Activated T-helper 1 cell treated with anti-CD3 and anti-CD28 coated beads, Interleukin-12 subunit alpha, Interleukin-12 subunit beta, Interleukin-2, Interleukin-4 antibody, amounts not matched to agents 30 ng/mL and 10 ng/mL and 1 ng/mL, durations not matched to agents 14 hours and 24 hours and 36 hours (primary cell): ENCODE results near the gene CUX1. TPM values are rescaled to one million over a fixed set of nuclear protein-coding genes. Genes with fewer than 3 reads are reported as not detected.

Experiments used
- DNase-seq: peaks from one replicate; pipeline ENCODE4 v3.0.0; 2021; ENCODE audit warnings: low spot score
- H3K27ac Mint-ChIP-seq: one replicate; pipeline ENCODE4 v1.8.0; 2021; ENCODE audit warnings: mild to moderate bottlenecking, mixed read lengths
- H3K27me3 Mint-ChIP-seq: one replicate; pipeline ENCODE4 v1.8.0; 2022; ENCODE audit warnings: mild to moderate bottlenecking, moderate library complexity, mixed read lengths; ENCODE audit not compliant: insufficient read depth
- H3K36me3 Mint-ChIP-seq: one replicate; pipeline ENCODE4 v1.8.0; 2021; ENCODE audit warnings: low read depth, mixed read lengths
- H3K4me1 Mint-ChIP-seq: one replicate; pipeline ENCODE4 v1.8.0; 2021; ENCODE audit warnings: low read depth, mixed read lengths
- H3K4me3 Mint-ChIP-seq: one replicate; pipeline ENCODE4 v1.8.0; 2021; ENCODE audit warnings: mild to moderate bottlenecking, moderate library complexity, mixed read lengths
- H3K9me3 Mint-ChIP-seq: one replicate; pipeline ENCODE4 v1.8.0; 2021; ENCODE audit warnings: mixed read lengths
- intact Hi-C: fragments of 100-400 bp; cut with micrococcal nuclease; formaldehyde crosslinking; loops from one replicate; pipeline ENCODE4 v1.15.1; 2024
- total RNA-seq: library from RNA; stranded (reverse); gene quantifications from 2 replicates; pipeline ENCODE4 v1.2.3, GENCODE V29; 2022

Gene CUX1
- total RNA-seq, 1 donor from 2014 or later: 26.9 TPM

DNA sequence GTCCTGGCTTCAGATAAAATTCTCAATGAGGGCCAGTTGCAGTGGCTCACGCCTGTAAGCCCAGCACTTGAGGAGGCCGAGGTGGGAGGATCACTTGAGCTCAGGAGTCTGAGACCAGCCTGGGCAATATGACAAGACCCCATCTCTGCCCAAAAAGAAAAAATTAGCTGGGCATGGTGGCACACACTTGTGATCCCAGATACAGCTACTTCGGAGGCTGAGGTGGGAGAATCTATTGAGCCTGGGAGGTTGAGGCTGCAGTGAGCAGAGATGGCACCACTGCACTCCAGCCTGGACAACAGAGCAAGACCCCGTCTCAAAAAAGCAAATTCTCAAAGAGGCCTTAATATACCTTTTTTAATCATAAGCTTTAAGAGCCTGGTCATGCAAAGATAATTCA lies 142.9 kb downstream of the CUX1 start:
- Mint-ChIP-seq H3K27ac (no peak overlapping the region), H3K4me3 (no peak overlapping the region), H3K36me3 (no peaks in the 10 kb centered on the region), H3K9me3 (no peaks in the 10 kb centered on the region), H3K4me1 (no peaks in the 10 kb centered on the region), H3K27me3 (no peaks in the 10 kb centered on the region)
- no peak for DNase-seq
- intact Hi-C loops: no loop called here

GRCh38 chr7:101960985-101961708 lies 143.7 kb downstream of the CUX1 start:
- intact Hi-C loops: no loop called here
- H3K4me1 Mint-ChIP-seq: no peaks in the 10 kb centered on the region

GRCh38 chr7:101961811-101962210 lies 144.4 kb downstream of the CUX1 start:
- DNase-seq: no peak
- no peaks in the 10 kb centered on the region for H3K27me3 Mint-ChIP-seq
- no peaks in the 10 kb centered on the region for H3K9me3 Mint-ChIP-seq
- intact Hi-C loops: no loop called here
- no peaks in the 10 kb centered on the region for H3K36me3 Mint-ChIP-seq
- H3K27ac Mint-ChIP-seq: no peak overlapping the region
- no peak overlapping the region for H3K4me3 Mint-ChIP-seq
- no peaks in the 10 kb centered on the region for H3K4me1 Mint-ChIP-seq

More at GRCh38 chr7:101960985-101961708, 143.7 kb downstream of the CUX1 start:
- DNase-seq: no peak
- Mint-ChIP-seq H3K27ac (no peak overlapping the region), H3K27me3 (no peaks in the 10 kb centered on the region), H3K9me3 (no peaks in the 10 kb centered on the region), H3K36me3 (no peaks in the 10 kb centered on the region), H3K4me3 (no peak overlapping the region)

- no peak for DNase-seq
- Mint-ChIP-seq H3K4me1 (no peaks in the 10 kb centered on the region), H3K27ac (no peak overlapping the region), H3K9me3 (no peaks in the 10 kb centered on the region), H3K36me3 (no peaks in the 10 kb centered on the region), H3K4me3 (no peak overlapping the region), H3K27me3 (no peaks in the 10 kb centered on the region)
- intact Hi-C loops: no loop called here
Measured at GRCh38 chr7:101963693-101964092, 146.3 kb downstream of the CUX1 start.

GRCh38 chr7:101964680-101965452 lies 147.4 kb downstream of the CUX1 start:
- intact Hi-C loops: no loop called here
- Mint-ChIP-seq H3K27ac (no peak overlapping the region), H3K4me3 (no peak overlapping the region), H3K9me3 (no peaks in the 10 kb centered on the region), H3K36me3 (no peaks in the 10 kb centered on the region), H3K27me3 (no peaks in the 10 kb centered on the region), H3K4me1 (no peaks in the 10 kb centered on the region)
- no peak for DNase-seq

GRCh38 chr7:101968720-101969466 lies 151.5 kb downstream of the CUX1 start:
- Mint-ChIP-seq H3K27ac (no peak overlapping the region), H3K27me3 (no peaks in the 10 kb centered on the region), H3K36me3 (no peaks in the 10 kb centered on the region), H3K4me3 (no peak overlapping the region), H3K9me3 (no peaks in the 10 kb centered on the region), H3K4me1 (no peaks in the 10 kb centered on the region)
- intact Hi-C loops: no loop called here
- no peak for DNase-seq

DNA sequence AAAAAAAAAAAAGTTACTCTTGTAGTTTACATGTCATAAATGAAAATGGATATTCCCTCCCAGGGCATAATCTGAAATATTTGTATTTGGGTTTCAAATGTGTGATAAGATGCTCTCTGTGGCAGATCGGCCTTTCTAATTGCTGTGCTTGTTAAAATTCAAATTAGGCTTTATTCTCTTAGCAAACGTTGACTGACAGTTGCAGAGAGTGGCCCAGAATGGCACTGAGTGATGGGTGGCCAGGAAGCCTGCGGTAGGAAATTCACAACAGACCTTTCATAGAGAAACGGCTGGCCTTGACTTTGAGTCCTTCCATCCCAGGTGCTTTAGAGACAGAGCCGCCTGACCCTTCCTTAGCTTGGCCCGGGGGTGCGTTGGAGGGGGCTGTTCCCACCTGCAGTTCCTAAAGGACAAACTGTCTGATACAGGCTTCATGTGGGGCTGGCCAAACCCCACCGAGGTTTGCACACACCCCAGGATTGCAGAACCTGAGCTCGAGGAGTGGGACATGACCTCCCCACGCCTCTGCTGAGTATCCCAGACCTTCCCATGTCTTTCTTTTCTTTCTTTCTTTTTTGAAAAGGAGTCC lies 152.7 kb downstream of the CUX1 start:
- Mint-ChIP-seq H3K36me3 (no peaks in the 10 kb centered on the region), H3K27ac (no peak overlapping the region), H3K4me1 (no peaks in the 10 kb centered on the region), H3K27me3 (no peaks in the 10 kb centered on the region), H3K4me3 (no peak overlapping the region), H3K9me3 (no peaks in the 10 kb centered on the region)
- intact Hi-C loops: no loop called here
- no peak for DNase-seq

- H3K9me3 Mint-ChIP-seq: no peaks in the 10 kb centered on the region
Measured at GRCh38 chr7:101970801-101971200, 153.4 kb downstream of the CUX1 start.

GRCh38 chr7:101971457-101971856 lies 154.0 kb downstream of the CUX1 start:
- Mint-ChIP-seq H3K27me3 (no peaks in the 10 kb centered on the region), H3K36me3 (no peaks in the 10 kb centered on the region), H3K4me1 (no peaks in the 10 kb centered on the region), H3K4me3 (no peak overlapping the region), H3K9me3 (no peaks in the 10 kb centered on the region), H3K27ac (no peak overlapping the region)
- intact Hi-C loops: no loop called here
- no peak for DNase-seq

More at GRCh38 chr7:101970801-101971200, 153.4 kb downstream of the CUX1 start:
- Mint-ChIP-seq H3K27me3 (no peaks in the 10 kb centered on the region), H3K36me3 (no peaks in the 10 kb centered on the region), H3K4me1 (no peaks in the 10 kb centered on the region), H3K27ac (no peak overlapping the region), H3K4me3 (no peak overlapping the region)
- intact Hi-C loops: no loop called here
- DNase-seq: no peak

DNA sequence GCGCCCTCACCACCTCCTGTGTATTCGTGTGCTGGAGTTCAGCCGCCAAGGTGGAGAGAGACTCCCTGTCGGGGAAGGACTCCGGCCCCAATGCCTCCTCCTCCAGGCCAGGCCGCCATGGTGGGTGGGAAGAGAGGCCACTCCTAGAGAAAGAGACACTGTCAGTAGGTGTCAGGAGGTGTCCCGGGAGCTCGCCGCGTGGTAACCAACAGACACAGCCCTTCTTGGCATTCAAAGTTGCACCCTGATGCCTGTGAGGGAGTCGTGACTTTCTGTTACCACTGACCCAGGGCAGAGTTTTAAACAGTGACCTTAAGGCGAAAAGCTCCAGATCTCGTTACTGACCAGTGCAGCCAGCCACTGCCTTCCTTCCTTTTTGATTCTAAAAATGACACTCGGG lies 155.2 kb downstream of the CUX1 start:
- intact Hi-C loops: no loop called here

GRCh38 chr7:101973130-101973529 lies 155.7 kb downstream of the CUX1 start:
- Mint-ChIP-seq H3K27ac (no peak overlapping the region), H3K27me3 (no peaks in the 10 kb centered on the region), H3K4me3 (no peak overlapping the region), H3K36me3 (no peaks in the 10 kb centered on the region), H3K4me1 (no peaks in the 10 kb centered on the region), H3K9me3 (no peaks in the 10 kb centered on the region)
- no peak for DNase-seq
- intact Hi-C loops: no loop called here

More for the DNA sequence above, 155.2 kb downstream of the CUX1 start:
- Mint-ChIP-seq H3K4me3 (no peak overlapping the region), H3K9me3 (no peaks in the 10 kb centered on the region), H3K36me3 (no peaks in the 10 kb centered on the region), H3K27me3 (no peaks in the 10 kb centered on the region), H3K4me1 (no peaks in the 10 kb centered on the region), H3K27ac (no peak overlapping the region)
- DNase-seq: no peak

DNA sequence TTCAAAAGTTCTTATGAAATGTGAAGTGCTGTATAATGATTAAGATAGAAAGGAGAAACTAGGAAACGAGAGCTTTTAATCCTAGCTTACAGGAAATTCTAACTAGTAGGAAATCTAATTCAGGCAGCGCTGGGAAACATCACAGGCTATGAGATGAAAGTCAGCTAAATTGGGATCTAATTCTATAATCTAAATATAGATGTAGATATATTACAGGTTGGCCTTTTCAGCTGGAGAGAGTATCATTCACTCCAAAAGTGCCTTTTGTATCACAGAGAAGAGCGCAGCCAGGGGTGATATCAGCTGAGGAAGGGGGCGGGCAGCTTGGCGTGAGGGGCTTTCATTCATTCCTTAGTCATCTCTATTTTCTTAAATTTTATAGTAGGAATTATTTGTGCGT lies 157.0 kb downstream of the CUX1 start:
- Mint-ChIP-seq H3K9me3 (no peaks in the 10 kb centered on the region), H3K4me3 (no peak overlapping the region), H3K36me3 (no peaks in the 10 kb centered on the region), H3K27me3 (no peaks in the 10 kb centered on the region), H3K27ac (no peak overlapping the region), H3K4me1 (no peaks in the 10 kb centered on the region)
- intact Hi-C loops: no loop called here
- DNase-seq: no peak

DNA sequence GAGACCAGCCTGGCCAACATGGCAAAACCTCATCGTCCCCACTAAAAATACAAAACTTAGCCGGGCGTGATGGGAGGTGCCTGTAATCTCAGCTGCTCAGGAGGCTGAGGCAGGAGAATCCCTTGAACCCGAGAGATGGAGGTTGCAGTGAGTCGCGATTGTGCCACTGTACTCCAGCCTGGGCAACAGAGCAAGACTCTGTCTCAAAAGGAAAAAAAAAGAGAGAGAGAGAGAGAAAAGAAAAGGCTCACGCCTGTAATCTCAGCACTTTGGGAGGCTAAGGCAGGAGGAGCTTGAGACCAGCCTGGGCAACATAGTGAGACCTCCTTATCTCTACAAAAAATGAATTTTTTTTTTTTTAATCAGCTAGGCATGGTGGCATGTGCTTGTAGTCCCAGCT lies 157.6 kb downstream of the CUX1 start:
- Mint-ChIP-seq H3K27ac (no peak overlapping the region), H3K27me3 (no peaks in the 10 kb centered on the region), H3K36me3 (no peaks in the 10 kb centered on the region), H3K4me1 (no peaks in the 10 kb centered on the region), H3K9me3 (no peaks in the 10 kb centered on the region), H3K4me3 (no peak overlapping the region)
- intact Hi-C loops: no loop called here
- DNase-seq: no peak
